ENCODE results near the gene PLA2G1B.

Gene PLA2G1B

GRCh38 chr12:120278137-120279069 lies 49.2 kb downstream of the PLA2G1B start:
- Histone ChIP-seq H3K27me3 (ENCODE audit: control insufficient read depth, insufficient read depth, low read length) (no peaks in the 10 kb centered on the region), H3K79me2 (no peaks in the 10 kb centered on the region), H3K36me3 (ENCODE audit: control insufficient read depth, insufficient read depth, low read length) (no peaks in the 10 kb centered on the region), H3K4me3 (ENCODE audit: low read depth, low read length) (no peak overlapping the region), H3K4me1 (no peaks in the 10 kb centered on the region), H3K27ac (no peak overlapping the region), H3K9ac (no peak overlapping the region), H3K9me3 (ENCODE audit: control insufficient read depth, low read length) (no peaks in the 10 kb centered on the region), H2AFZ (no peak overlapping the region), H3K4me2 (ENCODE audit: low read length) (no peak overlapping the region)
- no peak for TF ChIP-seq CTCF (IDR thresholded peaks at IDR 0.05)

- Histone ChIP-seq H3K9ac (no peak overlapping the region), H3K79me2 (no peaks in the 10 kb centered on the region), H3K4me2 (ENCODE audit: low read length) (no peak overlapping the region), H3K4me1 (no peaks in the 10 kb centered on the region), H3K36me3 (ENCODE audit: control insufficient read depth, insufficient read depth, low read length) (no peaks in the 10 kb centered on the region), H3K27me3 (ENCODE audit: control insufficient read depth, insufficient read depth, low read length) (no peaks in the 10 kb centered on the region), H2AFZ (no peak overlapping the region), H3K9me3 (ENCODE audit: control insufficient read depth, low read length) (no peaks in the 10 kb centered on the region), H3K27ac (no peak overlapping the region), H3K4me3 (ENCODE audit: low read depth, low read length) (no peak overlapping the region)
- no peak for TF ChIP-seq CTCF (IDR thresholded peaks at IDR 0.05)
Measured at GRCh38 chr12:120276734-120277133, 50.8 kb downstream of the PLA2G1B start.

Measured in parathyroid adenoma (tissue), 2 donors.